ENCODE data around the gene DDO.
"Not testable (repeated sequence)": the region's sequence is repeated elsewhere in the genome, so short reads cannot be mapped to it uniquely, and the experiment has no call there.

Gene DDO

GRCh38 chr6:110366256-110366655 lies 49.1 kb downstream of the DDO start:
- DNase-seq, result no peak

- DNase-seq, result no peak
These were observed 50.8 kb downstream of the DDO start for GRCh38 chr6:110364364-110365105.

GRCh38 chr6:110363748-110364147 lies 51.6 kb downstream of the DDO start:
- DNase-seq, result no peak

GRCh38 chr6:110360676-110361075 lies 54.7 kb downstream of the DDO start:
- no peak for DNase-seq

GRCh38 chr6:110359556-110359955 lies 55.8 kb downstream of the DDO start:
- no peak for DNase-seq

GRCh38 chr6:110358553-110359160 lies 56.7 kb downstream of the DDO start:
- no peak for DNase-seq

GRCh38 chr6:110357664-110358552 lies 57.5 kb downstream of the DDO start, which contains the start of gene METTL24:
METTL24 (minus strand) TSS chr6:110358349; CDS start chr6:110358272, 77 bp downstream.
- DNase-seq, result no peak

GRCh38 chr6:110357298-110357663 lies 58.1 kb downstream of the DDO start:
- no peak for DNase-seq

- DNase-seq, result no peak
These were observed 58.6 kb downstream of the DDO start for GRCh38 chr6:110356778-110357177.

GRCh38 chr6:110355727-110356126 lies 59.6 kb downstream of the DDO start:
- DNase-seq, result no peak

- no peak for DNase-seq
These were observed 60.4 kb downstream of the DDO start for GRCh38 chr6:110355022-110355421.

GRCh38 chr6:110354153-110354552 lies 61.2 kb downstream of the DDO start:
- DNase-seq, result no peak

GRCh38 chr6:110353457-110354001 lies 61.8 kb downstream of the DDO start:
- DNase-seq, result no peak

GRCh38 chr6:110352563-110353262 lies 62.7 kb downstream of the DDO start:
- DNase-seq, result no peak

- DNase-seq, result no peak
These were observed 63.4 kb downstream of the DDO start for GRCh38 chr6:110351986-110352385.

- no peak for DNase-seq
These were observed 63.8 kb downstream of the DDO start for GRCh38 chr6:110351546-110351945.

- not testable (repeated sequence) for DNase-seq
These were observed 64.8 kb downstream of the DDO start for GRCh38 chr6:110350593-110350992.

- no peak for DNase-seq
These were observed 66.2 kb downstream of the DDO start for GRCh38 chr6:110348961-110349690.

- no peak for DNase-seq
These were observed 70.3 kb downstream of the DDO start for GRCh38 chr6:110345025-110345424.

- DNase-seq, result no peak
These were observed 72.6 kb downstream of the DDO start for GRCh38 chr6:110342759-110343158.

Measured in CD4-positive, alpha-beta T cell treated with Interleukin-17A for 1 hour (primary cell).